SK-N-SH (cell line): ENCODE results near the gene RCOR1. TPM values are rescaled to one million over a fixed set of nuclear protein-coding genes. Genes with fewer than 3 reads are reported as not detected.

Experiments used
- CTCF ChIA-PET: fragments of 300-600, 350-600 bp; formaldehyde crosslinking; extraction: SDS; loops from one replicate; lab custom pipeline; 2021; lab: Yijun Ruan, JAX
- POLR2A ChIA-PET: fragments of 350-600 bp; sonication (Branson Sonifier 250); formaldehyde crosslinking; extraction: SDS; loops from one replicate; lab custom pipeline; 2020; ENCODE audit warnings: antibody characterized with exemption, inconsistent platforms; lab: Yijun Ruan, JAX
- DNase-seq: peaks from one replicate; pipeline ENCODE4 v3.0.0; 2012
- H2AFZ ChIP-seq: fragments of 200-600 bp; sonication (generic); 2 replicates; pipeline ENCODE4 v1.8.1; 2016; ENCODE audit warnings: antibody characterized with exemption, mild to moderate bottlenecking, low read depth
- H3F3A ChIP-seq: fragments of 200-600 bp; sonication (generic); replicated peaks from 2 replicates; pipeline ENCODE3; 2016; ENCODE audit warnings: antibody characterized with exemption, mild to moderate bottlenecking; ENCODE audit not compliant: insufficient read depth
- H3K27ac ChIP-seq, 2 experiments: fragments of 200-500 bp in 1 of 2; fragments of 200-600 bp in 1 of 2; sonication (Bioruptor generic) in 1 of 2; sonication (generic), shearing (Covaris generic) in 1 of 2; 2 replicates each; pipeline versions ENCODE4 v1.5.1 to v1.6.1; 2014 to 2016; ENCODE audit warnings: low read depth in 2 of 2, inconsistent platforms in 1 of 2, low read length in 1 of 2, mild to moderate bottlenecking in 1 of 2, mixed read lengths in 1 of 2
- H3K27me3 ChIP-seq: fragments of 200-600 bp; sonication (generic), shearing (Covaris generic); 2 replicates; pipeline ENCODE4 v1.6.1; 2016; ENCODE audit warnings: mixed run types; ENCODE audit not compliant: insufficient read depth
- H3K36me3 ChIP-seq, 2 experiments: fragments of 200-500 bp in 1 of 2; fragments of 200-600 bp in 1 of 2; sonication (Bioruptor generic) in 1 of 2; sonication (generic) in 1 of 2; replicated peaks in 1 of 2; 2 replicates each; pipeline versions ENCODE3 to v1.5.1; 2014 to 2016; ENCODE audit warnings: low read length in 1 of 2, mild to moderate bottlenecking in 1 of 2; ENCODE audit not compliant: insufficient read depth in 2 of 2, control insufficient read depth in 1 of 2
- H3K4me1 ChIP-seq, 2 experiments: fragments of 200-500 bp in 1 of 2; fragments of 200-600 bp in 1 of 2; sonication (Bioruptor generic) in 1 of 2; sonication (generic), shearing (Covaris generic) in 1 of 2; 2 replicates each; pipeline versions ENCODE4 v1.5.1 to v1.6.1; 2014 to 2016; ENCODE audit warnings: low read depth in 1 of 2, low read length in 1 of 2, mixed run types in 1 of 2; ENCODE audit not compliant: insufficient read depth in 2 of 2, control insufficient read depth in 1 of 2
- H3K4me2 ChIP-seq: fragments of 200-600 bp; sonication (generic), shearing (Covaris generic); 2 replicates; pipeline ENCODE4 v1.6.1; 2017; ENCODE audit warnings: mixed run types
- H3K4me3 ChIP-seq, 2 experiments: fragments of 200-500 bp in 1 of 2; fragments of 200-600 bp in 1 of 2; sonication (Bioruptor generic) in 1 of 2; sonication (generic), shearing (Covaris generic) in 1 of 2; 2 replicates each; pipeline versions ENCODE4 v1.5.1 to v1.8.1; 2014 to 2016; ENCODE audit warnings: low read depth in 2 of 2, inconsistent platforms in 1 of 2, low read length in 1 of 2, mild to moderate bottlenecking in 1 of 2, mixed read lengths in 1 of 2, moderate library complexity in 1 of 2
- H3K79me2 ChIP-seq: fragments of 200-600 bp; sonication (generic); 2 replicates; pipeline ENCODE4 v1.8.1; 2017; ENCODE audit warnings: mild to moderate bottlenecking; ENCODE audit not compliant: insufficient read depth
- H3K9ac ChIP-seq: fragments of 200-600 bp; sonication (generic); 2 replicates; pipeline ENCODE4 v1.6.1; 2017; ENCODE audit warnings: mixed run types
- H3K9me2 ChIP-seq: fragments of 200-600 bp; sonication (generic); 2 replicates; pipeline ENCODE4 v1.6.1; 2017; ENCODE audit warnings: mixed run types
- H3K9me3 ChIP-seq: fragments of 200-600 bp; sonication (generic); 2 replicates; pipeline ENCODE4 v1.6.1; 2017; ENCODE audit warnings: mixed run types, mild to moderate bottlenecking, moderate library complexity
- H4K20me1 ChIP-seq: fragments of 200-600 bp; sonication (generic); 2 replicates; pipeline ENCODE4 v1.6.1; 2017; ENCODE audit warnings: mild to moderate bottlenecking, mixed run types; ENCODE audit not compliant: insufficient read depth
- CTCF ChIP-seq: fragments of 200-600 bp; sonication (generic); IDR thresholded peaks from 2 replicates; pipeline ENCODE4 v1.6.1; 2017; ENCODE audit warnings: antibody characterized with exemption, mild to moderate bottlenecking, moderate library complexity
- FOSL2 ChIP-seq: IDR thresholded peaks from 2 replicates; pipeline ENCODE4 v1.4.0; 2012; ENCODE audit warnings: low read depth, mild to moderate bottlenecking, moderate library complexity, borderline replicate concordance
- GABPA ChIP-seq: IDR thresholded peaks from 2 replicates; pipeline ENCODE4 v1.4.0; 2012; ENCODE audit warnings: low read depth, mild to moderate bottlenecking
- JUND ChIP-seq: IDR thresholded peaks from 2 replicates; pipeline ENCODE4 v1.4.0; 2012
- MAX ChIP-seq: IDR thresholded peaks from 2 replicates; pipeline ENCODE4 v1.4.0; 2012; ENCODE audit warnings: low read depth
- MEF2A ChIP-seq: IDR thresholded peaks from 2 replicates; pipeline ENCODE4 v1.4.0; 2012; ENCODE audit warnings: low read depth, borderline replicate concordance
- NRF1 ChIP-seq: IDR thresholded peaks from 2 replicates; pipeline ENCODE4 v1.6.1; 2012; ENCODE audit warnings: low read depth, mild to moderate bottlenecking, low read length
- RAD21 ChIP-seq: IDR thresholded peaks from 2 replicates; pipeline ENCODE4 v1.6.1; 2012; ENCODE audit warnings: mild to moderate bottlenecking, low read length
- RCOR1 ChIP-seq: fragments of 150-350 bp; IDR thresholded peaks from 2 replicates; pipeline ENCODE4 v1.6.1; 2017; ENCODE audit warnings: antibody characterized with exemption, low read length
- TCF12 ChIP-seq: IDR thresholded peaks from 2 replicates; pipeline ENCODE4 v1.4.0; 2012
- WGBS: methylation state at CpG from one replicate; pipeline ENCODE4 v1.1.6; 2017; ENCODE audit warnings: low lambda C conversion rate; 5-methylcytosine and 5-hydroxymethylcytosine counted together
- polyA plus RNA-seq, 3 experiments: library from polyadenylated mRNA; depleted of rRNA; stranded (reverse); fragments of >200 nt; gene quantifications; 2 replicates each; pipeline ENCODE4 v1.2.3, GENCODE V29; 2012

RCOR1 gene
- polyA plus RNA-seq, 1 of the 3 experiments (the other 2 are of a cell fraction): 8.5 TPM

- 98% methylated on average over 4 of the region's 4 CpGs for WGBS
- Histone ChIP-seq H3F3A (no peaks in the 10 kb centered on the region), H3K36me3 (peaks cover 0 to 13% of the 10 kb centered on the region in 2 experiments), H3K4me1 (no peaks in the 10 kb centered on the region; a peak in 2 of 4 replicates), H3K27ac (no peak overlapping the region), H3K9me3 (no peaks in the 10 kb centered on the region), H3K9me2 (no peaks in the 10 kb centered on the region), H3K9ac (no peak overlapping the region), H3K4me3 (no peak overlapping the region), H2AFZ (no peak overlapping the region), H4K20me1 (peaks cover 80% of the 10 kb centered on the region), H3K27me3 (no peaks in the 10 kb centered on the region), H3K79me2 (peaks cover 100% of the 10 kb centered on the region), H3K4me2 (no peak overlapping the region)
- no peak for TF ChIP-seq RCOR1
- no peak for TF ChIP-seq NRF1
- no peak for TF ChIP-seq RAD21
- no peak for TF ChIP-seq MAX
- TF ChIP-seq JUND: no peak
- TF ChIP-seq TCF12: no peak
- TF ChIP-seq MEF2A: no peak
- CTCF ChIA-PET: interaction anchor here (1.4 to 2.7 kb wide), 2 partner anchors 9 to 14 kb away, joined by 3 to 19 read pairs; no protein-coding TSS in a partner anchor
- POLR2A ChIA-PET: no interaction called here
- no peak for DNase-seq
These were observed 11.0 kb downstream of the RCOR1 start for GRCh38 chr14:102603293-102603907.

GRCh38 chr14:102604183-102604582 lies 11.7 kb downstream of the RCOR1 start:
- Histone ChIP-seq H3K4me3 (no peak overlapping the region), H3F3A (no peaks in the 10 kb centered on the region), H3K9me3 (no peaks in the 10 kb centered on the region), H3K4me2 (no peak overlapping the region), H3K27ac (no peak overlapping the region), H3K4me1 (no peaks in the 10 kb centered on the region; a peak in 1 of 4 replicates), H3K9me2 (no peaks in the 10 kb centered on the region), H2AFZ (no peak overlapping the region), H3K79me2 (peaks cover 100% of the 10 kb centered on the region), H3K36me3 (peaks cover 0 to 10% of the 10 kb centered on the region in 2 experiments), H3K27me3 (no peaks in the 10 kb centered on the region)
- CTCF ChIA-PET: interaction anchor here (1.4 to 2.7 kb wide), 2 partner anchors 10 to 13 kb away, joined by 3 to 19 read pairs; no protein-coding TSS in a partner anchor
- DNase-seq: no peak
- POLR2A ChIA-PET: no interaction called here
- TF ChIP-seq GABPA: no peak
- no peak for TF ChIP-seq JUND
- TF ChIP-seq FOSL2: no peak
- TF ChIP-seq CTCF: no peak
- TF ChIP-seq, all 33 proteins: peak for 0
- 94% methylated on average over 2 of the region's 2 CpGs for WGBS
- Histone ChIP-seq H4K20me1 (peaks cover 78% of the 10 kb centered on the region), H3K9ac (no peak overlapping the region)
